Epithelial cell of proximal tubule (primary cell): Measurements from ENCODE around the gene FAM210B. TPM values are rescaled to one million over a fixed set of nuclear protein-coding genes. Genes with fewer than 3 reads are reported as not detected.

ENCODE experiments used
- DNase-seq: peaks from one replicate; pipeline ENCODE4 v3.0.0-alpha.2; 2011; ENCODE audit warnings: low read depth
- H3K4me3 ChIP-seq: 2 replicates; pipeline ENCODE4 v1.5.1; 2011; ENCODE audit warnings: low read depth, mild to moderate bottlenecking, low read length
- total RNA-seq: library from RNA; depleted of rRNA; stranded (reverse); fragments of >200 nt; gene quantifications from 2 replicates; pipeline ENCODE4 v1.2.3, GENCODE V29; 2015
- TF ChIP-seq, protein P1 (sequence below): conservative IDR thresholded peaks from 2 replicates; pipeline ENCODE4 v1.5.1; 2012; ENCODE audit warnings: low read depth, mild to moderate bottlenecking, low read length

Gene FAM210B
- total RNA-seq, 1 donor from 2014 or later = 27.1 TPM

- TF ChIP-seq, protein P1, sequence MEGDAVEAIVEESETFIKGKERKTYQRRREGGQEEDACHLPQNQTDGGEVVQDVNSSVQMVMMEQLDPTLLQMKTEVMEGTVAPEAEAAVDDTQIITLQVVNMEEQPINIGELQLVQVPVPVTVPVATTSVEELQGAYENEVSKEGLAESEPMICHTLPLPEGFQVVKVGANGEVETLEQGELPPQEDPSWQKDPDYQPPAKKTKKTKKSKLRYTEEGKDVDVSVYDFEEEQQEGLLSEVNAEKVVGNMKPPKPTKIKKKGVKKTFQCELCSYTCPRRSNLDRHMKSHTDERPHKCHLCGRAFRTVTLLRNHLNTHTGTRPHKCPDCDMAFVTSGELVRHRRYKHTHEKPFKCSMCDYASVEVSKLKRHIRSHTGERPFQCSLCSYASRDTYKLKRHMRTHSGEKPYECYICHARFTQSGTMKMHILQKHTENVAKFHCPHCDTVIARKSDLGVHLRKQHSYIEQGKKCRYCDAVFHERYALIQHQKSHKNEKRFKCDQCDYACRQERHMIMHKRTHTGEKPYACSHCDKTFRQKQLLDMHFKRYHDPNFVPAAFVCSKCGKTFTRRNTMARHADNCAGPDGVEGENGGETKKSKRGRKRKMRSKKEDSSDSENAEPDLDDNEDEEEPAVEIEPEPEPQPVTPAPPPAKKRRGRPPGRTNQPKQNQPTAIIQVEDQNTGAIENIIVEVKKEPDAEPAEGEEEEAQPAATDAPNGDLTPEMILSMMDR = no peak
- DNase-seq = no peak
- no peak overlapping the region for H3K4me3 ChIP-seq
These were observed 10.0 kb upstream of the FAM210B start for GRCh38 chr20:56348746-56349145.

DNA sequence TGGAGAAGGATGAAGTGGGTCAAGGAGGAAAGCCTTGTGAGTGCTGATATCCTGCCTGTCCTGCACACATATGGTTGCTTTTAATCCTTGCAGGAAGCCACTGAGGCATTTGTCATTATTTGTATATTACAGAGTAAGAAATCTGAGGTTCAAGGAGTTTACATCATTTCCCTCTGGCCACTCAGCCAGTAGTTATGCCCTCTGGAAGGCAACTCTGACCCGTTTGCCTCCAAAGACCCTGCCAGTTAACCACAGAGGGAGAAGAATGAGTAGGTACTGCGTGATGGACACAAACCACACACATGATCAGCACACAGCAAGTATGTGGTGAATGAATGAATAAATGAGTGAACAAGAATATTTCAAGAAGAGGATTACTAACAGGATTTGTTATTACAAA is 7.9 kb upstream of the FAM210B start:
- no peak overlapping the region for H3K4me3 ChIP-seq
- DNase-seq = no peak
- TF ChIP-seq, protein P1 = no peak

GRCh38 chr20:56352345-56353055 is 6.3 kb upstream of the FAM210B start:
- TF ChIP-seq, protein P1 = no peak
- H3K4me3 ChIP-seq = no peak overlapping the region
- no peak for DNase-seq

DNA sequence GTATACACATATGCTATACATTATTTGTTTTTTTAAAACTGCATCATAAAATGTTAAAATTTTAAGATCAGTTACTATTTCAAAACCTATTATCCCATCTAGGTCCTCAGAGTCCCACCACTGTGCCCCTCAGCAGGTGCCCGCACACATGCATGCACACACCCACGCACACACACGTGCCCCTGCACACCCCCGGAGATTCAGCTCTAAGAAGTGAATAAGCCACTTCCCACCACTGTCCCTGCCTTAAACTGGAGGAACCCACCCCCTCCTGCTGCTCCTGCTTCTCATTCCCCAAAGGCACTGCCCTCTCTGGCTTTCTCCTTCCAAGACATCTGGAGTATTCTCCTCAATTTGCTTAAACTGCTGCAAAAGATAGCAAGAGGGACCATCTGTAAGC is 5.4 kb upstream of the FAM210B start:
- no peak for DNase-seq
- TF ChIP-seq, protein P1 = no peak
- no peak overlapping the region for H3K4me3 ChIP-seq

DNA sequence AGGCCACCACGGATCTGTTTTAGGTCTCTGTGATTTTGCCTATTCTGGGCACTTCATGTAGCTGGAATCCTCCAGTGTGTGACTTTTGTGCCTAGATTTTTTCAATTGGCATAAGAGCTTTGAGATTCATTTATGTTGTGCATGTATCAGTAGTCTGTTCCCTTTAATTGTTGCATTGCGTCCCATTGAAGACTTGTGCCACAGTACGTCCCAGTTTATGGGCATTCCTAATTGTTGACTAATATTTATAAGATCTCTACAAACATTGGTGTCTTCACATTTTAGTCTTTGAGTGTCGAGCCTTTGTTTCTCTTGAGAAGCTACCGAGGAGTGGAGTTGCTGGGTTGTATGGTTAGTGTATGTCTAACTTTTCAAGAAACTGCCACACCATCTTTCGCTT is 704 bp upstream of the FAM210B start:
- H3K4me3 ChIP-seq = peak overlapping the region; percentile 43
- TF ChIP-seq, protein P1 = no peak
- DNase-seq = no peak

- DNase-seq = peak; percentile 15
- H3K4me3 ChIP-seq = peak overlapping the region; percentile 80
- TF ChIP-seq, protein P1 = no peak
These were observed 698 bp downstream of the FAM210B start for GRCh38 chr20:56359212-56360132.
